ENCODE results near the gene APC.

The APC gene

DNA sequence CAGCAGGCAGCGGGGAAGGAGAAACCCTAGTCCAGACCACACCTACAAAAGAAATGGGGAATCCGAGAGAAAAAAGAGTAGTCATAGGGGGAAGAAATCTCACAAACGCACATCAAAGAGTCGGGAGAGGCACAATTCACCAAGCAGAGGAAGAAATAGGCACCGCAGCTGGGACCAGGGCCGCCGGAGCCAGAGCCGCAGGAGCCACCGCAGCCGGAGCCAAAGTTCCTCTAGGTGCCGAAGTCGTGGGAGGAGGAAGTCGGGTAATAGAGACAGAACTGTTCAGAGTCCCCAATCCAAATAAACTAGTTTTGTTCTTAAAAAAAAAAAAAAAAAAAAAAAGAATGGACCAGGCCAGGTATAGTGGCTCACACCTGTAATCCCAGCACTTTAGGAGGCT, 155.1 kb downstream of the APC start:
- no peaks in the 10 kb centered on the region for H3K9me3 ChIP-seq (ENCODE audit: control insufficient read depth, low read length)
- no peaks in the 10 kb centered on the region for H3K4me1 ChIP-seq (ENCODE audit: control insufficient read depth, insufficient read depth, low read length)
- H3K27me3 ChIP-seq (ENCODE audit: control insufficient read depth, insufficient read depth, low read length) = no peaks in the 10 kb centered on the region
- no peak overlapping the region for H3K4me3 ChIP-seq (ENCODE audit: low read length)
- peaks cover 5% of the 10 kb centered on the region for H3K36me3 ChIP-seq (ENCODE audit: control insufficient read depth, insufficient read depth, low read length)
- no peak overlapping the region for H3K9ac ChIP-seq (ENCODE audit: low read length)

DNA sequence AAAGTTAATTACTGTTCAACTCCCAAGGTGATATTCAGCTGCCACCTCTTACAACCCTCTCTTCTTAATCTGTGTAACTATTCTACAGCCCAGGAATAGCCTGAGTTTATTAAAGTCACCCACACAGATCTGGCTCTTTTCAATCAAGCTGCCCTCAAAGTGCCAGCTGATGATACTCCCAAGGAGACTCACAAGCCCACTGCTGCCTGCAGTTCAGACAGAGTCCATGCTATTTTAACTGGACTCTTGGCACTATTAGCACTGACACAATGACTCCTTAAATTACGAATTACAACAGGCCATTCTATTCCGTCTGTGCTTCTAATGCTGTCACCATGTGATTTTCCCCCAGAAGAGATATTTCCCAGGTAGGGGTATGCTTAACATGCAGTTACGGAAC, 158.0 kb downstream of the APC start:
- H3K9me3 ChIP-seq (ENCODE audit: control insufficient read depth, low read length) = no peaks in the 10 kb centered on the region
- H3K4me1 ChIP-seq (ENCODE audit: control insufficient read depth, insufficient read depth, low read length) = no peaks in the 10 kb centered on the region
- no peaks in the 10 kb centered on the region for H3K27me3 ChIP-seq (ENCODE audit: control insufficient read depth, insufficient read depth, low read length)
- no peaks in the 10 kb centered on the region for H3K36me3 ChIP-seq (ENCODE audit: control insufficient read depth, insufficient read depth, low read length)
- H3K9ac ChIP-seq (ENCODE audit: low read length) = no peak overlapping the region
- no peak overlapping the region for H3K4me3 ChIP-seq (ENCODE audit: low read length)
